Measurements from ENCODE around the gene RNU6-9.

Gene RNU6-9

DNA sequence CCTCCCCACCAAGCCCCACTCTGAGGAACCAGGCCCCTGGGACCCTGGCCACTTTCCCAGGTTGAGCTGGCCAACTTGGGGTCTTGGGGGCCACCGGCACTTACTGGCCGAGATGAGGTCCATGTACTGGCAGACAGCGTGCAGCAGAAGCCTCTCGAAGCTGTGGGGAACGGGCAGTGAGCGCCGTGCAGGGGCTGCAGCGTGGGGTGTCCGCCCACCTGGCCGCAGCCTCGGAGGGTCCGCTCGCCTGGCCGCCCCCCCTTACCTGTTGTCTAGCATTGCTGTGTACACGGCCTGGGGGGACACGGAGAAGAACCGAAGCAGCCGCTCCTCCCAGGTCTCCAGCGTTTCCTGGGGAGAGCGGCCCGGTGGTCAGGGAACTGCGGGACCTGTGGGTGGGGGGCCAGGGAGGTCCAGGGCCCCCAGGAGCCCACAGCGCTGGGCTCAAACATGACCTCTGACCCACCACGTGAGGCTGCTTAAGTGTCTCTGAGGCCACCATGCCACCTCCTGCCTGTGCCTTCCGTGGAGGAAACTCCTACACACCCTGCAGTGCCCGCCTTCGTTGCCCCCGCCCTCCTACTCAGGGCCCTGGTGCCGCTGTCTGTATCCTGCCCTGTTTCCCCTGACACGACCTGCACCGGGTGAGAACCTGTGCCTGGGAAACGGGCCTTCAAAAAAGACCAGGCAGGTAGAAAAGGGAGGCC is 6.2 kb downstream of the RNU6-9 start:
- no peak for DNase-seq (ENCODE audit: low spot score)

DNA sequence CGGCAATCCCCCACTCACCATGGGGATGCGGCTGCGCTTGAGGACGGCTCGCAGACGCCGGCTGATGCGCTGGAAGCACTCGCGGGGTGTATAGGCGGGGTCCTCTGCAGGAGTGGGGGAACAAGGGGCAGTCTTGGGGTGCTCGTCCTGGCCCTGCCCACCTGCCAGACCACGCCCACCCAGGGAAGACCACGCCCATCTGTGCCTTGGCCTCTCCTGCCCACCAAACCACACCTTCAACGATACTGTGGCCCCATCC is 6.7 kb downstream of the RNU6-9 start:
- DNase-seq (ENCODE audit: low spot score): peak; percentile 57

DNA sequence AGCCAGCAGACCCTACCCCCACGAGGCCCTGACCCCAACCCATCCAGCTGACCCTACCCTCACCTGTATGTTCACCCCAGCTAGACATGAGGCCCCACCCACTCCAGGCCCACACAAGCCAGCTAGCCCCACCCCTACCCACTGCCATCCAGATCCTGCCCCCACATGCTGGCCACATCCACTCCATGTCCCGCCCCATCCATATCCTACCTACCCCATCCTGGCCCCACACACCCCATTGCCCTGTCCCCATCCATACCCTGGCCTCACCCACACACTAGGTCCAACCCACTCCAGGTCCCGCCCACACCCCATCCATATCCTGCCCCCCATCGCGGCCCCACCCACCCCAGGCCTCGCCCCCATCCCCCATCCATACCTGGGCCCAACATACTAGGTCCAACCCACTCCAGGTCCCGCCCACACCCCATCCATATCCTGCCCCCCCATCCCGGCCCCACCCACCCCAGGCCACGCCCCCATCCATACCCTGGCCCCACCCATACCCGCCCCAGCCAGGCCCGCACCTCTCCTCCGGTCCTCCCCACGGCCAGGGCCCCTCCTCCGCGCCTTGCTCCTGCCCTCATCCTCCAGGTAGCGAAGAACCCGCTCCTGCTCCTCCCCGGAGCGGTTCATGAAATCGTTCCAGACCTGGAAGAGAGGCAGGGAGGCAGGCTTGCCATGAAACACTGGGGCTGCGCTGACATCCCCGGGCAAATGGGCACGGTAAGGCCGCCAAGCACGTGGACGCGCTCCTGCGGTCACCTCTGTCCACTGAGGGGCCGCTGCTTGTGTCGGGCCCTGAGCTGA is 7.2 kb downstream of the RNU6-9 start:
- peak; percentile 69 for DNase-seq (ENCODE audit: low spot score)

DNA sequence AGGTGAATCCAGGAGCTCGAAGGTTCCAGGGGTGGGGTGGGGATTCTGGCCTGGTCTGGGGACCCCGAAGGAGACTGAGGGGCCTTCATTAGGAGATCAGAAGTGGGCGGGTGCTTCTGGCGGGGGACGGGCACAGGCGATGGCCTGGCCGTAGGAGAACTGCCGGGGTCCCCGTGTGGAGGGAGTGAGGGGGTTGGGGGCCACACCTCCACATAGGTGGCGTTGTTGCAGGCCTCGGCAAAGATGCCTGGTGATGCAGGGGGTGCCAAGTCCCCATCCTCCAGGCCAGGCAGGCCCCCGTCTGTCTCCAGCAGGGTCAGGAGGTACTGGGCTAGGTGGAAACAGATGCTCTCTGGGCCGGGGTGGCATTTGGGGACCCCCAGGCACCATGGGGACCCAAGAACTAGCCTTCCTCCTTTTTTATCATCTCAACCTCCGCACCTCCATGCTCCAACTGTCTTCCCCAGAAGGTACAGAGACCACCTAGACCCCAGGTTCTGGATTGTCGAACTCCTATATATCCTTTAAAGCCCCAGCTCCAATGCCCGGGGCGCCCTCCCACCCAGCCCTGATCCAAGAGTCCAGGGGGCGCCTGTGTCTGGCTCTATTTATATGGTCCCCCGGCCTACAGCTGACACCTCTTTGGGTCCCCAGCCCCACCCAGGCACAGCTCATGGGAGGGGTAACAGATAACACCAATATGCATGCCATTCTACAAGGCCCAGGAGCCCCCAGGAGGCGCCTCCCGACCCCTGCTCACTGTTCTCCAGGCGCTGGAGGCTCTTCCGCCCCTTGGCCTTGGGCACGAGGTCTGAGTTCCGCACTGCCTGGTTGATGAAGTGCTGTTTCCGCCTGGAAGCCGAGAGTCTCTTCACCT is 8.2 kb downstream of the RNU6-9 start:
- DNase-seq (ENCODE audit: low spot score): no peak

DNA sequence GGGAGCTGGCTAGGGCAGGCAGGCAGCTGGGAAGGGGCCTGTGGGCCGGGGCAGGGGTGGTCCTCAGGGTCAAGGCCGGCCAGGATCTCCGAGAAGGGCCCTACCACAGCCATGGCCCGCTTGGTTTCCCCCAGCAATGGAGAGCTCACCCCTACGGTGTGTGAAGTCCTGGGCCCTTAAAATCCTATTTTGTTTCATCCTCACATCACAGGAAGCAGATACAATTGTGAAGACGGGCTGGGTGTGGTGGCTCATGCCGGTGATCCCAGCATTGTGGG is 8.7 kb downstream of the RNU6-9 start:
- no peak for DNase-seq (ENCODE audit: low spot score)

DNA sequence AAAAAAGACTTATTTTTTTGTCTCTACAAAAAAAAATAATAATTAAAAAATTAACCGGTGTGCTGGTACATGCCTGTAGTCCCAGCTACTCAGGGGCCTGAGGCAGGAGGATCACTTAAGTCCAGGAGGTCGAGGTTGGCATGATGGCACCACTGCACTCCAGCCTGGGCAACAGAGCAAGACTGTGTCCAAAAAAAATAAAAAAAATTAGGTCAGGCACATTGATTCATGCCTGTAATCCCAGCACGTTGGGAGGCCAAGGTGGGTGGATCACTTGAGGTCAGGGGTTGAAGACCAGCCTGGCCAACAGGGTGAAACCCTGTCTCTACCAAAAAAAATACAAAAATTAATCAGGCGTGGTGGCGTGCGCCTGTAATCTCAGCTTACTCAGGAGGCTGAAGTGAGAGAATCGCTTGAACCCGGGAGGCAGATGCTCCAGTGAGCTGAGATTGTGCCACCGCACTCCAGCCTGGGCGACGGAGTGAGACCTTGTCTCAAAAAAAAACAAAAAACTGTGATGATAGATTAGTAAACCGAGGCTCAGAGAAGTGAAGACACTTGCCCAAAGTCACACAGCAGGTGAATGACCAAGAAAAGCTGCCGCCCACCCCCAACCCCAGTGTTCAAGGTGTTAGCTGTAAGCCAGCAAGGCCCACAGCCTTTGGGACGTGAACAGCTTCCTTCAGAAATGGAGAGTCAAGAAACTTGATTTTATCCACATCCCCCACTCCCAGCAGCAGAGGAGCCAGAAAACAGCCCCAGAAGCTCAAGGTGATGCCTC is 9.4 kb downstream of the RNU6-9 start:
- no peak for DNase-seq (ENCODE audit: low spot score)

DNA sequence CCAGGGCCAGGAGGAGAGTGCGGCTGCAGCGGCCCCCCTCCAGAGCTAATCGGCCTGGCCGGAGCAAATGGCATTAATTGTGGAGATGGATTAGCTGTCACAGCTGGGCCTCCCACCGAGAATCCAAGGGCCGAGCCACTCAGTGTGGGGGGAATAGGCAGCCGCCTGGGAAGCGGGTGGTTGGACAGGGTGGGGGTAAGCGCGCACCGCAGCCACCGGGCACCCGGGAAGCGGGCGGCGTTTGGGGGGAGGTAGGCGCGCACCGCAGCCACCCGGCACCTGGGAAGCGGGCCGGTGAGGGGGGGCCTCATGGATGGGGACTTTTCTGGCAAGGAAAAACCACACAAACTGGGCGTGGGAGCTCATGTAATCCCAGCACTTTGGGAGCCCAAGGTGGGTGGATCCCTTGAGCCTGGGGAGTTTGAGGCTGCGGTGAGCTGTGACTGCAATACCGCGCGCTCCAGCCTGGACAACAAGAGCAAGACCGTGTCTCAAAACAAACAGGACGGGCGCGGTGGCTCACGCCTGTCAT is 10.0 kb downstream of the RNU6-9 start:
- no peak for DNase-seq (ENCODE audit: low spot score)

DNA sequence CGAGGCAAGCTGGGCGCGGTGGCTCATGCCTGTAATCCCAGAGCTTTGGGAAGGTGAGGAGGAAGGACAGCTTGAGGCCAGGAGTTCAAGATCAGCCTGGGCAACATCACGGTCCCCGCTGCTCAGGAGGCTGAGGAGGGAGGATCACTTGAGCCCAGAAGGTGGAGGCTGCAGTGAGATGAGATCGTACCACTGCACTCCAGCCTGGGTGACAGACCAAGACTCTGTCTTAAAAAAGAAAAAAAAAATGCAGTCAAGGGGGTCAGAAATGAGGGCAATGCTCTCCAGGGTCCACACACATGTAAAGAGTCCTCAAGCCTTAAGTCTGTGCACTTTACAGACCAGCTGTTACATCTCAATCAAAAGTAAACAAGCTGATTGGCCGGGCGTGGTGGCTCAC is 11.3 kb downstream of the RNU6-9 start:
- no peak for DNase-seq (ENCODE audit: low spot score)

DNA sequence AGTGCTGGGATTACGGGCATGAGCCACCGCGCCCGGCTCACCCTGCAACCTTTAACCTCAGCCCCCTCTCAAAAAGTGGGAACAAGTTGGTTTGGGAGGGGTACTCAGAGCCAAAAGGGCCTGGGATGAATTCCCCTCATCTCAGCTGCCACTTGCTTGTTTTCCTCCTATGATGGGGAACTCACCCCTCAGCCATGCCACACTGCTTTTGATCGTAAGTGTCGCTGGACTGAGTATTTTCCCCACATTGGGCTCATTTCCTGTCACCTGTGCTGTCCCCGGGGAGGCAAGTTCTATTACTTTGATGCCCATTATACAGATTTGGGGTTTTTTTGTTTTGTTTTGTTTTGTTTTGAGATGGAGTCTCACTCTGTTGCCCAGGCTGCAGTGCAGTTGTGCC is 13.2 kb downstream of the RNU6-9 start:
- DNase-seq (ENCODE audit: low spot score): peak; percentile 50

DNA sequence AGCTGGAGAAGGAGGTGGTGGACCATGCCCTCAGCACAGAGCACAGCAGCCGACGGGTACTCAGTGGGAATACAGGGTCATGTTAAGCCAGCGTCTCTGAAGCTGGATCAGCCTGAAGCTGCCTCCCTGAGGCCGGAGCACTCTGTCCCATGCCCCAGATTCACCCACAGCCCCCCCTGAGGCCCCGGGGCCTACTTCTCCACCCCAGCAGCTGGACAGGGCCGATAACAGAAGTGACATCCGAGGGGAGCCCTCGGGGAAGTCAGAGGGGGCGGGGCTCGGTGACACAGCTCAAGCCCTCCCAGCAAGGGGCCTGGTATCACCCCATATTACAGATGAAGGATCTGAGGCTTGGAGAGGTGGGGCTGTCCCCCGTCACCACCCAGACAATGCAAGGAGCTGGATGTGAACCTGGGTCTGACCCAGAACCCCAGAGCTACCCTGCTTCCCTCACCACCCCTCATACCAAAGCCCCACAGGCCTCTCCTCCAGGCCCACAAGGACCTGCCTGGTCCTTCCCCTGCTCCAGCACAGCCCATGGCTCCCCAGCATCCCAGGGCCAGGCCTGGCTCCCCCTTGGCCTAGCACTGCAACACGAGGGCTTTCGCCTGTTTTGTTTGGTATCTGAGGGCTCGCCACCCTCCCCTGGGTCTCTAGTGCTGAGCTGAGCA is 14.0 kb downstream of the RNU6-9 start:
- peak; percentile 97 for DNase-seq (ENCODE audit: low spot score)

DNA sequence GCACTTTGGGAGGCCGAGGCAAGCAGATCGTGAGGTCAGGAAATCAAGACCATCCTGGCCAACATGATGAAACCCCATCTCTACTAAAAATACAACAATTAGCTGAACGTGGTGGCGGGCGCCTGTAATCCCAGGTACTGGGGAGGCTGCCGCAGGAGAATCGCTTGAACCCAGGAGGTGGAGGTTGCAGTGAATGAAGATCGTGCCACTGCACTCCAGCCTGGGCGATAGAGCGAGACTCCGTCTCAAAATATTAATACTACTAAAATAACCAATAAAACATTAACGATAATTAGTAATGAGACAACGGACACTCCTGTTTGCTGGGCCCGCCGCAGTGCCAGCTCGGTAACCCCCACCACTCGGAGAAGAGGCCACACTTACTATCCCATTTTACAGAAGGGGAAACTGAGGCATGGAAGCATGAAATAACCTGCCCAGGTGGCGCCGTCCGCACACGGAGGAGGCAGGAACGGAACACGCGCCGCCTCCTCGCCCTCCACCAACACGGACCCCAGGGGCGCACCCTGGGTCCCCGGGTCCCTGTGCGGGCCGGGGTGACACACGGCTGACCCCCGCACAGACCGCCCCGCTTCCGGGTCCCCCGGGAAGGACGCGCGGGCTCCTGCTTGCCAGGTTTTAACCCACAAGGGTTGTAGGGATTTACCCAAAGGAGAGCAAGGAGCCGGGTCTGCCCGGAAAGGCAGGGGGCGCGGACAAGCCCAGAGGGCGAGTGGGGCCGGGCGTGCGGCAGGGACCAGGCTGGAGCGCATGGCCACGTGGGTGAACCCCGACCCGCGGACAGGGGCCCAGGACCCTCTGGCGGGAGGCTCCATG is 18.1 kb downstream of the RNU6-9 start:
- no peak for DNase-seq (ENCODE audit: low spot score)

DNA sequence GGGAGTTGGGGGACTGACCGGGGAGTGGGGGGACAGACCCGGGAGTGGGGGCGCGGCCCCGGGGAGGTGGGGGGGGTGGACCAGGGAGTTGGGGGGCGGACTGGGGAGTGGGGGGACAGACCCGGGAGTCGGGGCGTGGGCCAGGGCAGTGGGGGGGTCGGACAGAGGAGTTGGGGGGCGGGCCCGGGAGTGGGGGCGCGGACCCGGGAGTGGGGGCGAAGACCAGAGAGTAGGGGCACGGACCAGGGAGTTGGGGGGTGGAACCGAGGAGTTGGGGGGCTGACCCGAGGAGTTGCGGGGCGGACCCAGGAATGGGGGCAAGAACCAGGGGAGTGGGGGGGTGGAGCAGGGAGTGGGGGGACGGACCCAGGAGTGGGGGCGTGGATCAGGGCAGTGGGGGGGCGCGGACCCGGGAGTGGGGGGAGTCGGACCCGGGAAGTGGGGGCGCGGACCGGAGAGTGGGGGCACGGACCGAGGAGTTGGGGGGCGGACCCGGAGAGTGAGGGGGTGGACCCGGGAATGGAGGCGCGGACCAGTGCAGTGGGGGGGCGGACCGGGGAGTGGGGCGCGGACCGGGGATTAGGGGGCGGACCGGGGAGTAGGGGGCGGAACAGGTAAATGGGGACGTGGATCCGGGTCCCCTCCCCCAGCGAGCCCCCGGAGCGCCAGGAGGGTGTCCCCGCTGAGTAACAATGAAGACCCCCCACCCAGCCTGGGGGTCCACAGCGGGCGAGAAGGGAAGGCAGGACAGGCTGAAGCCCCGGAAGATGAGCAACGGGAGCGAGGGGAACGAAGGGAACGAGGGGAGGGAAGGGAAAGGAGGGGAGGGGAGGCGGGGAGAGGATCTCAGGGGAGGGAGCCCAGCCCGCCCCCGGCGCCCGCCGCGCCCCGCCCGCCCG is 19.1 kb downstream of the RNU6-9 start:
- no peak for DNase-seq (ENCODE audit: low spot score)

DNA sequence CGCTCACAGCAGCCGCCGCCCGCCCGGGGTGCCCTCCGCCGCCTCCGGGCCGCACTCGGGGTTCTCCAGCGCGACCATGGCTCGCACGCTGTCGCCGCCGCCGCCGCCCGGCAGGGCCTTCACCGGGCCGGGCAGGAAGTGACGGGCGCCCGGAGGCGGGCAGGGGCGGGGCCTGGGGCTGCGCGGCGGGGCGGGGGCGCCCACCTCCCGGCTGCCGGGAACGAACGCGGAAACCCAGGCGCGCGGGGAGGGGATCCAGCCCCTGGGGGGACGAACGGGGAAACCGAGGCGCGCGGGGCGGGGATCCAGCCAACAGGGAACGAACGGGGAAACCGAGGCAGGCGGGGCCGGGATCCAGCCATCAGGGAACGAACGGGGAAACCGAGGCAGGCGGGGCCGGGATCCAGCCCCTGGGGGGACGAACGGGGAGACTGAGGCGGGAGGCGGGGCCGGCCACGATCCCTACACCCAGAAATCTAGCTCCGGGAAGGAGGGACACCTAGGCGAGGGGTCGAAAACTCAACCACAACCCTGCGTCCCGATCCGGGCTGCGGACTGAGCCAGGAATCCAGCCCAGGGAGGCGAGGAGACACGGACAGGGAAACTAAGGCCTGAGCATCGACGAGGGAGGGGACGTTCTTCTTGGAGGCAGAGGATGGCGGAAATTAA is 19.9 kb downstream of the RNU6-9 start, which contains the start of gene R3HDM4:
Gene R3HDM4, minus strand, starts transcription at position 140 of the 669 bp plus-strand sequence. Its CDS starts 62 bp downstream, at position 78.
- DNase-seq (ENCODE audit: low spot score): peak; percentile 80

DNA sequence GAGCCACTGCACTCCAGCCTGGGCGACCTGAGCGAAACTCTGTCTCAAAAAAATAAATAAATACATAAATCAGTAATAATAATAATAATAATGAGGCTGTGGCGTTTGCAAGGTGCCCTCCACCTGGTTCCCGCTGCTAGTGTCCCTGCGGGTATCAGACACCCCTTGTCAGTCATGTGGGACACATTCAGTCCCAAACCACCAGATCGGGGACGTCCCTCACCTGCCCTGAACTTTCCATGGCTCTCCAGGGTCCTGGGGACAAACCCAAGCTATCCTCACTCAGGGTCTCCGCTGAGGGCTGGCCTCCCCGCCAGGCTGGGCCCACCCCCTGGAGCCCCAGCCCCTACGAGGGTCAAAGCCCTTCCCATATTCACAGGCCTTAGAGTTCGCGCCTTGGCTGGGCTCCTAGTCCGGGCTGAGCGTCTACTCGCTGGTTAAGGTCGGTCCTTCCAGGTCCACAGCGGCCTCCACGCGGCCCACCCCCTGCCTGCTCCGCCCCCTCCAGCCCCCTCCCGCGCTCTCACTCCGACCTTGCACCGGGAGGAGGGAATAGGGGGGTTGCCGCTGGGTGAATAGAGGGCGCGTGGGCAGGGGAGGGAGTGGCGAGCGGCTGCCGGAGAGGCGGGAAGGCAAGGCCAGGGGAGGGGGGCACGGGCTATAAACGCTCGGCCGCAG is 23.5 kb downstream of the RNU6-9 start:
- no peak for DNase-seq (ENCODE audit: low spot score)

DNA sequence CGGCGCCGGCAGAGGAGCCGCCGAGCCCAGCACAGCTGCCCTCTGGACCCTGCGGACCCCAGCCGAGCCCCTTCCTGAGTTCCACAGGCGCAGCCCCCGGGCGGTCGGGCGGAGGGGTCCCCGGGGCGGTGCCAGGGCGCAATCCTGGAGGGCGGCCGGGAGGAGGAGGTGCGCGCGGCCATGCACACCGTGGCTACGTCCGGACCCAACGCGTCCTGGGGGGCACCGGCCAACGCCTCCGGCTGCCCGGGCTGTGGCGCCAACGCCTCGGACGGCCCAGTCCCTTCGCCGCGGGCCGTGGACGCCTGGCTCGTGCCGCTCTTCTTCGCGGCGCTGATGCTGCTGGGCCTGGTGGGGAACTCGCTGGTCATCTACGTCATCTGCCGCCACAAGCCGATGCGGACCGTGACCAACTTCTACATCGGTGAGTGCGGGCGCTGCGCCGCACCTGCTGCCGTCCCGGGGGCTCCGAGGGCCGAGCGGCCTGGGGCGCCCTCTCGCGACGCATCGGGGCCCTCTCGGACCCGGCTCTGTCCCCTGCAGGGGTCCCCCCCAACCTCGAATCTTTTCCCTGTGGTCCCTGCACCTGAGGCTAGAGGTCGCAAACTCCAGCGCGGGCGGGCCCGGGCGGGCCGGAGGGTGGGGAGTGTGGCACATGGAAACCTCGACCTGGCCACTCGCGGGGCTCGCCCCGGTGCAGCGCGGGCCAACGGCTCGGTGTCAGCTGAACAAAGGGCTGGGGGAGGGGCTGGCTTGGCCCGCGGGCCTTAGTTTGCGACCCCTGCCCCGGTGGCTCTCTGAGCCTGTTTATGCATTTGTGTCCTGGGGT is 24.3 kb downstream of the RNU6-9 start, which contains the start of gene KISS1R:
Gene KISS1R, plus strand, starts transcription at position 11 of the 829 bp plus-strand sequence. Its CDS starts 170 bp downstream, at position 181.
- peak; percentile 77 for DNase-seq (ENCODE audit: low spot score)

DNA sequence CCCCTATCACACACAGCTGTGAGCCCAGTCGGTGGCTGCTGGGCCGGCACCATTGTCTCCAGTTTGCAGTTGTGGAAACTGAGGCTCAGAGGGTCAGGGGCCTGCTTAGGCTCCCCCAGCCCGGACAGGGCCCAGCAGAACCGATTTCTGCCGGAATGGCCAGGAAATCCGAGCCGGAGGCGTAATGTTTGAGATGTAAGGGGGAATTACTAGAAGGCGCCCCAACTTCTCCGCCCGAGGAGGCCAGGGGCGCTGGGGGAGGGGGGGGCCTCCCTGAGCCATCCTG is 24.8 kb downstream of the RNU6-9 start:
- DNase-seq (ENCODE audit: low spot score): no peak

DNA sequence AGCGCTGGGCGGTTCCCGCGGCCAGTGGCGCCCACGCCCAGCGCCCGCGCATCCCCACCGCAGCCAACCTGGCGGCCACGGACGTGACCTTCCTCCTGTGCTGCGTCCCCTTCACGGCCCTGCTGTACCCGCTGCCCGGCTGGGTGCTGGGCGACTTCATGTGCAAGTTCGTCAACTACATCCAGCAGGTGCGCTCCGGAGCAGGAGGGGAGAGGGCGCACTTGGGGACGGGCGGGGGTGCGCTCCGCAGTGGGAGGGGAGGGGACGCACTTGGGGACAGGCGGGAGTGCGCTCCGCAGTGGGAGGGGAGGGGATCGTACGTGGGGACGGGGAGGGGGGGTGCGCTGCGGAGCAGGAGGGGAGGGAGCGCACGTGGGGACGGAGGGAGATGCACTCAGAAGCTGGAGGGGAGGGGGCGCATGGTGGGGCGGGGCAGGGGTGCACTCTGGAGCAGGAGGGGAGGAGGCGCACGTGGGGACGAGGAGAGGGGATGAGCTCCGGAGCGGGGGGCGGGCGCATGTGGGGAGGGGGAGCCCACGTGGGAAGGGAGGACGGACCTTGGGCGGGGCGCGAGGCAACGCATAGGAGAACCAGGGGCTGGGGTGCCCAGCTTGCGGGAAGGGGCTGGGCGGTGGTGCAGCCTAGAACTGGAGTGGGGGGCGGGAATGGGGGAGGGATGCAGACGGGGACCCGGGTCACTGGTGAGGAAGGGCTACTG is 25.4 kb downstream of the RNU6-9 start:
- DNase-seq (ENCODE audit: low spot score): no peak
